ENCODE measurements around the gene CYP27A1. TPM values are rescaled to one million over a fixed set of nuclear protein-coding genes. Genes with fewer than 3 reads are reported as not detected.
A peak's percentile ranks its signal among the peaks of the same experiment; 100 is the strongest.

The CYP27A1 gene
- total and polyA plus RNA-seq, 3 donors from 2014 or later, result 30.2 to 62.8 (median 37.2) TPM

- peaks cover 21% of the 10 kb centered on the region for H3K4me1 ChIP-seq
- WGBS, 2 donors, result 0 to 11% methylated on average over 15 to 21 of the region's 21 CpGs
- TF ChIP-seq CTCF (IDR thresholded peaks at IDR 0.05) (no peak), POLR2A (IDR thresholded peaks at IDR 0.05) (no peak)
- peak overlapping the region; percentile 15 to 54 for H3K4me3 ChIP-seq
- H3K9me3 ChIP-seq, result no peaks in the 10 kb centered on the region
- intact Hi-C loops (cut with DNase I; ENCODE audit: low total_unique reads), result no loop called here
- H3K27me3 ChIP-seq, result no peaks in the 10 kb centered on the region
- no peak overlapping the region for H3K27ac ChIP-seq
- H3K36me3 ChIP-seq (ENCODE audit: low read depth, missing control alignments), result no peaks in the 10 kb centered on the region
- peak; percentile 92 for DNase-seq
Measured at GRCh38 chr2:218860950-218861381, 79.0 kb downstream of the CYP27A1 start.

DNA sequence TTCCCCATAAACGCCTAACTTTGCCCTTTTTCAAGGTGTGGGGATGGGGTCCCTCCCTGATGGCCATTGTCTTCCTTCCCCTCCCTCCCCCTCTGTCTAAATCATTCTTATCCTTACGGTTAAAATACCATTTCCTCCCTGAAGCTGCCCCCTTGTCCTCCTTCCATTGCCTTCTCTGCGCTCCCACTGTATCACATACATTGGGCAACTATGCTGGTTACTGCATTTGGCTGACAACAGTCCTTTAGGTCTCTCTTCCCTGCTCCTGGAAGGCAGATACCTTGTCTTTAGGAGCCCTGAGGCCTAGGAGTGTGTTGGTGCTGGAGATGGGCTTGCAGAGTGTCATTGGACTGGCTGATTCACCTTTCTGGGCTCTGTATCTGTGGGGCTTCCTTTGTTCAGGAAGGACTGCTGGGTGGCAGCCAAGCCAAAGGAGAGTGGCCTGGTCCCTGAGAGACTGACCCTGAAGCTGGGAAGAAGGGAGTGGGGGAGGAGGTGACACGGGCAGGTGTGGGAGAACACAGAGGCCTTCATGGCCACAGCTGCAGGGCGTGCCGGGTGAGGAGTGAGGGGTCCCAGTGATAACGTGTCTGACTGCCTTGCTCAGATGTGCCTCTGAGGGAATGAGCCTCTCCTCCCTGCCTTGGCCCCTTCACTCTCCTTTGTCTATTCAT lies 79.8 kb downstream of the CYP27A1 start:
- no peak overlapping the region for H3K27ac ChIP-seq
- H3K9me3 ChIP-seq, result no peaks in the 10 kb centered on the region
- no peaks in the 10 kb centered on the region for H3K27me3 ChIP-seq
- TF ChIP-seq CTCF (IDR thresholded peaks at IDR 0.05) (no peak), POLR2A (IDR thresholded peaks at IDR 0.05) (no peak)
- H3K36me3 ChIP-seq (ENCODE audit: low read depth, missing control alignments), result no peaks in the 10 kb centered on the region
- DNase-seq, result no peak
- peaks cover 21% of the 10 kb centered on the region for H3K4me1 ChIP-seq
- 67 to 68% methylated on average over 7 of the region's 7 CpGs for WGBS, 2 donors
- intact Hi-C loops (cut with DNase I; ENCODE audit: low total_unique reads), result no loop called here
- H3K4me3 ChIP-seq, result no peak overlapping the region

GRCh38 chr2:218863021-218863520 lies 81.1 kb downstream of the CYP27A1 start:
- Histone ChIP-seq H3K4me3 (no peak overlapping the region), H3K27ac (no peak overlapping the region), H3K27me3 (no peaks in the 10 kb centered on the region), H3K9me3 (no peaks in the 10 kb centered on the region), H3K36me3 (ENCODE audit: low read depth, missing control alignments) (no peaks in the 10 kb centered on the region), H3K4me1 (peaks cover 14% of the 10 kb centered on the region)
- 55 to 58% methylated on average over 3 of the region's 3 CpGs for WGBS, 2 donors
- no peak for TF ChIP-seq POLR2A (IDR thresholded peaks at IDR 0.05)
- no peak for TF ChIP-seq CTCF (IDR thresholded peaks at IDR 0.05)
- intact Hi-C loops (cut with DNase I; ENCODE audit: low total_unique reads), result no loop called here
- DNase-seq, result no peak

Small RNA genes within 50 kb of the gene (microRNA-seq; reads per million reads assigned to microRNA genes)
- gene MIR9500 (ENCODE audit: borderline number of aligned reads in 2 of 2, borderline replicate concordance in 1 of 2), result 0 reads per million in 2 donors

Other genes starting within 250 kb of the CYP27A1 start
- gene USP37, start 213.8 kb upstream of the CYP27A1 start, total RNA-seq, result 10 to 100 TPM; 39.3 to 81.4 TPM
- 26.7 TPM for gene USP37, start 213.8 kb upstream of the CYP27A1 start, polyA plus RNA-seq (ENCODE audit: insufficient read depth, low read depth, low replicate concordance)
- 100 to 1,000 TPM; 118 to 129 TPM for gene CNOT9, start 213.3 kb upstream of the CYP27A1 start, total RNA-seq
- 55.4 TPM for gene CNOT9, start 213.3 kb upstream of the CYP27A1 start, polyA plus RNA-seq (ENCODE audit: insufficient read depth, low read depth, low replicate concordance)
- 1 to 10 TPM; 8.2 to 9.0 TPM for gene PLCD4, start 174.2 kb upstream of the CYP27A1 start, total RNA-seq
- gene PLCD4, start 174.2 kb upstream of the CYP27A1 start, polyA plus RNA-seq (ENCODE audit: insufficient read depth, low read depth, low replicate concordance), result 13.9 TPM
- gene ZNF142, start 122.5 kb upstream of the CYP27A1 start, total RNA-seq, result 10 to 100 TPM; 32.7 to 39.3 TPM
- gene ZNF142, start 122.5 kb upstream of the CYP27A1 start, polyA plus RNA-seq (ENCODE audit: insufficient read depth, low read depth, low replicate concordance), result 23.3 TPM
- 10 to 100 TPM; 37.0 to 39.4 TPM for gene BCS1L, start 122.5 kb upstream of the CYP27A1 start, total RNA-seq
- 22.3 TPM for gene BCS1L, start 122.5 kb upstream of the CYP27A1 start, polyA plus RNA-seq (ENCODE audit: insufficient read depth, low read depth, low replicate concordance)
- 10 to 100 TPM; 26.0 to 36.0 TPM for gene RNF25, start 110.1 kb upstream of the CYP27A1 start, total RNA-seq
- 57.8 TPM for gene RNF25, start 110.1 kb upstream of the CYP27A1 start, polyA plus RNA-seq (ENCODE audit: insufficient read depth, low read depth, low replicate concordance)
- 100 to 1,000 TPM; 168 to 186 TPM for gene STK36, start 110.1 kb upstream of the CYP27A1 start, total RNA-seq
- gene STK36, start 110.1 kb upstream of the CYP27A1 start, polyA plus RNA-seq (ENCODE audit: insufficient read depth, low read depth, low replicate concordance), result 153 TPM
- gene TTLL4, start 71.3 kb upstream of the CYP27A1 start, total RNA-seq, result 10 to 100 TPM; 86.0 to 96.9 TPM
- gene TTLL4, start 71.3 kb upstream of the CYP27A1 start, polyA plus RNA-seq (ENCODE audit: insufficient read depth, low read depth, low replicate concordance), result 141 TPM
- under 1 TPM; 0.25 to 0.39 TPM for gene PRKAG3, start 49.7 kb downstream of the CYP27A1 start, total RNA-seq
- gene PRKAG3, start 49.7 kb downstream of the CYP27A1 start, polyA plus RNA-seq (ENCODE audit: insufficient read depth, low read depth, low replicate concordance), result 0.40 TPM
- 10 to 100 TPM in 1 of 2 donors, 1 to 10 TPM in 1; 5.5 to 46.5 TPM for gene WNT6, start 77.7 kb downstream of the CYP27A1 start, total RNA-seq
- gene WNT6, start 77.7 kb downstream of the CYP27A1 start, polyA plus RNA-seq (ENCODE audit: insufficient read depth, low read depth, low replicate concordance), result 2.7 TPM
- gene WNT10A, start 98.7 kb downstream of the CYP27A1 start, total RNA-seq, result 1 to 10 TPM; 1.5 to 2.5 TPM
- 2.1 TPM for gene WNT10A, start 98.7 kb downstream of the CYP27A1 start, polyA plus RNA-seq (ENCODE audit: insufficient read depth, low read depth, low replicate concordance)
- gene CDK5R2, start 177.5 kb downstream of the CYP27A1 start, total RNA-seq, result 1 to 10 TPM; 1.2 to 1.6 TPM
- 0.83 TPM for gene CDK5R2, start 177.5 kb downstream of the CYP27A1 start, polyA plus RNA-seq (ENCODE audit: insufficient read depth, low read depth, low replicate concordance)
- not detected for gene FEV, start 203.0 kb downstream of the CYP27A1 start, total RNA-seq
- not detected for gene FEV, start 203.0 kb downstream of the CYP27A1 start, polyA plus RNA-seq (ENCODE audit: insufficient read depth, low read depth, low replicate concordance)
- gene CRYBA2, start 211.3 kb downstream of the CYP27A1 start, total RNA-seq, result 1 to 10 TPM in 1 of 2 donors, under 1 TPM in 1; 0.56 to 2.9 TPM
- gene CRYBA2, start 211.3 kb downstream of the CYP27A1 start, polyA plus RNA-seq (ENCODE audit: insufficient read depth, low read depth, low replicate concordance), result 2.7 TPM